Nephron progenitor cell (in vitro differentiated cells): Measurements from ENCODE around the gene SLCO6A1.
A peak's percentile ranks its signal among the peaks of the same experiment; 100 is the strongest.

Experiments used
- DNase-seq: peaks from one replicate; pipeline ENCODE4 v3.0.0; 2021
- H3K27ac Mint-ChIP-seq: 2 replicates; pipeline ENCODE4 v1.8.0; 2021; ENCODE audit warnings: mild to moderate bottlenecking, moderate library complexity, mixed read lengths
- H3K27me3 Mint-ChIP-seq: 2 replicates; pipeline ENCODE4 v1.8.0; 2021; ENCODE audit warnings: mild to moderate bottlenecking, low read depth, mixed read lengths; ENCODE audit not compliant: poor library complexity
- H3K36me3 Mint-ChIP-seq: 2 replicates; pipeline ENCODE4 v1.8.0; 2021; ENCODE audit warnings: low read depth, mixed read lengths
- H3K4me1 Mint-ChIP-seq: 2 replicates; pipeline ENCODE4 v1.8.0; 2021; ENCODE audit warnings: mixed read lengths
- H3K4me3 Mint-ChIP-seq: 2 replicates; pipeline ENCODE4 v1.8.0; 2021; ENCODE audit warnings: mild to moderate bottlenecking, moderate library complexity, mixed read lengths
- H3K9me3 Mint-ChIP-seq: 2 replicates; pipeline ENCODE4 v1.8.0; 2021; ENCODE audit warnings: mild to moderate bottlenecking, moderate library complexity, mixed read lengths
- TF ChIP-seq, protein P1 (sequence below): fragments of 200-600 bp; sonication (generic); IDR thresholded peaks from 2 replicates; pipeline ENCODE4 v1.5.0; 2021; ENCODE audit warnings: antibody characterized with exemption

The SLCO6A1 gene, protein sequence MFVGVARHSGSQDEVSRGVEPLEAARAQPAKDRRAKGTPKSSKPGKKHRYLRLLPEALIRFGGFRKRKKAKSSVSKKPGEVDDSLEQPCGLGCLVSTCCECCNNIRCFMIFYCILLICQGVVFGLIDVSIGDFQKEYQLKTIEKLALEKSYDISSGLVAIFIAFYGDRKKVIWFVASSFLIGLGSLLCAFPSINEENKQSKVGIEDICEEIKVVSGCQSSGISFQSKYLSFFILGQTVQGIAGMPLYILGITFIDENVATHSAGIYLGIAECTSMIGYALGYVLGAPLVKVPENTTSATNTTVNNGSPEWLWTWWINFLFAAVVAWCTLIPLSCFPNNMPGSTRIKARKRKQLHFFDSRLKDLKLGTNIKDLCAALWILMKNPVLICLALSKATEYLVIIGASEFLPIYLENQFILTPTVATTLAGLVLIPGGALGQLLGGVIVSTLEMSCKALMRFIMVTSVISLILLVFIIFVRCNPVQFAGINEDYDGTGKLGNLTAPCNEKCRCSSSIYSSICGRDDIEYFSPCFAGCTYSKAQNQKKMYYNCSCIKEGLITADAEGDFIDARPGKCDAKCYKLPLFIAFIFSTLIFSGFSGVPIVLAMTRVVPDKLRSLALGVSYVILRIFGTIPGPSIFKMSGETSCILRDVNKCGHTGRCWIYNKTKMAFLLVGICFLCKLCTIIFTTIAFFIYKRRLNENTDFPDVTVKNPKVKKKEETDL

DNA sequence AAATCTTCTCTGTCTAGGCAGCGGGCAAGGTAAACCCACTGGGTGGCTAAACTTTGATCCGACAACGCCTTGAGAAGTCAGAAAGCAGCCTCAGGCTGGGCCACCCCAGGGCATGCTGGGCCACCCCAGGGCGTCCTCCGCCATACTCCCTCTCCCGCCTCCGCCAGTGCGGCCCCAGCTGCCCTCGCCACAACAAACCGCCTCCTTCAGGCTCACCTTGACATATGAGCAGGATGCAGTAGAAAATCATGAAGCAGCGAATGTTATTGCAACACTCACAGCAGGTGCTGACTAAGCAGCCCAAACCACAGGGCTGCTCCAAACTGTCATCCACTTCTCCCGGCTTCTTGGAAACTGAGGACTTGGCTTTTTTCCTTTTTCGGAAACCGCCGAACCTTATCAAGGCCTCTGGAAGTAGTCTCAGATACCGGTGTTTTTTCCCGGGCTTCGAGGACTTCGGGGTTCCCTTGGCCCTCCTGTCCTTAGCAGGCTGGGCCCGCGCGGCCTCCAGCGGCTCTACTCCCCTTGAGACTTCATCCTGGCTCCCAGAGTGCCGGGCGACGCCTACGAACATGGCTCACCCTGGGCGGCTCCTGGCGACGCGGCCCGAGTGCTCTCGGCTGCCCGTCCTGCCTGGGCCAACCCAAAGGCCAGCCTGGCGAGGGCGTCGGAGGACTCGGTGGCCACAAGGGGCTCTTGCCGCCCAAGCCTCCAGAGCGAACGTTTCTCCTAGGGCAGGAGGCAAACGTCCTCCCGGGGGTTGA, at the start of gene SLCO6A1:
Gene SLCO6A1 (minus strand): TSS at position 731 of the 764 bp plus-strand sequence. CDS start 157 bp downstream, at position 574.
- Mint-ChIP-seq H3K9me3 (peaks cover 2% of the 10 kb centered on the region), H3K27ac (no peak within 1 kb of the TSS), H3K27me3 (peaks cover 7% of the 10 kb centered on the region), H3K4me1 (no peaks in the 10 kb centered on the region), H3K36me3 (peaks cover under 1% of the 10 kb centered on the region), H3K4me3 (no peak within 1 kb of the TSS)
- no peak for DNase-seq
- TF ChIP-seq, protein P1, sequence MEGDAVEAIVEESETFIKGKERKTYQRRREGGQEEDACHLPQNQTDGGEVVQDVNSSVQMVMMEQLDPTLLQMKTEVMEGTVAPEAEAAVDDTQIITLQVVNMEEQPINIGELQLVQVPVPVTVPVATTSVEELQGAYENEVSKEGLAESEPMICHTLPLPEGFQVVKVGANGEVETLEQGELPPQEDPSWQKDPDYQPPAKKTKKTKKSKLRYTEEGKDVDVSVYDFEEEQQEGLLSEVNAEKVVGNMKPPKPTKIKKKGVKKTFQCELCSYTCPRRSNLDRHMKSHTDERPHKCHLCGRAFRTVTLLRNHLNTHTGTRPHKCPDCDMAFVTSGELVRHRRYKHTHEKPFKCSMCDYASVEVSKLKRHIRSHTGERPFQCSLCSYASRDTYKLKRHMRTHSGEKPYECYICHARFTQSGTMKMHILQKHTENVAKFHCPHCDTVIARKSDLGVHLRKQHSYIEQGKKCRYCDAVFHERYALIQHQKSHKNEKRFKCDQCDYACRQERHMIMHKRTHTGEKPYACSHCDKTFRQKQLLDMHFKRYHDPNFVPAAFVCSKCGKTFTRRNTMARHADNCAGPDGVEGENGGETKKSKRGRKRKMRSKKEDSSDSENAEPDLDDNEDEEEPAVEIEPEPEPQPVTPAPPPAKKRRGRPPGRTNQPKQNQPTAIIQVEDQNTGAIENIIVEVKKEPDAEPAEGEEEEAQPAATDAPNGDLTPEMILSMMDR = no peak

DNA sequence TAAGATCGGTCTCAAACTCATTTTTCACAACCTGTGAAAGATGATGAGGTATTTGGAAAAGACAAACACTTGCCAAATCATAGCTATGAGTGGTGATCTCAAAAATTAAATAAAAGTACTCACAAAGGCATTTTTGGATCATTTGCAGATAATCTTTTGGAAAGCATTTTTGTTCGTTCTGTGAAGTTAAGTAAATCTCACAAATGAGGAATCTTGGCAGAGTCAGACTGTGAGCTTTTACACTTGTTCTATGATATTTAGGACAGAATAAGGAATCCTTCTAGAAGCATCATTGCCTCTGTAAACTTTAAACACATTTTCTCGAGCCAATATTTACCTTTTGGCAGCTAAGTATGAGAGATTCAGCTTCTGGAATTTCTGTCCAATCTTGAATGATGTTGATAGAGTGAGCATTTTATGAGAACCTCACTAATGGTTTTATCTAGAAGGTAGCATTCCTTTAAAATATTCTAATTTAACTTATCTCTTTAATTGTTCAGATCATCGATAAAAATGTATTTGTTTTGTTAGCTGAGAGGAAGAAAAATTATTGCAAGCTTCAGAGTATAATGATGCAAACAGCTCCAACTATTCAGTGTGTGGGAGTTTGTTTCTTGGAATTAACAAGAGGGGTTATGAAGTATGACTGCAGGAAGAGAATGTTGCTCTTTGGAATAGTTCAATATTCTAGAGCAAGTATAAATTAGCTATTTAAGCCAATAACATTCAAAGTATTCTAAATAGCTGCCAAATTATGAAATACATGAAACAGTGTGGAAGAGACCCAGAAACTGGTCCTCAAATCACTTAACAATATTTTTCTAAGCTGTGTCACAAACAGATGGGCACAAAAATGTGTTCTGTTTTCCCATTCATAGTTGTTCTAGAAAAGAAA, 48.6 kb upstream of the SLCO6A1 start:
- Mint-ChIP-seq H3K9me3 (peaks cover 7% of the 10 kb centered on the region), H3K4me3 (no peak overlapping the region), H3K36me3 (no peaks in the 10 kb centered on the region), H3K27me3 (peaks cover 5% of the 10 kb centered on the region), H3K4me1 (no peaks in the 10 kb centered on the region), H3K27ac (no peak overlapping the region)
- DNase-seq = no peak
- TF ChIP-seq, protein P1 = no peak

DNA sequence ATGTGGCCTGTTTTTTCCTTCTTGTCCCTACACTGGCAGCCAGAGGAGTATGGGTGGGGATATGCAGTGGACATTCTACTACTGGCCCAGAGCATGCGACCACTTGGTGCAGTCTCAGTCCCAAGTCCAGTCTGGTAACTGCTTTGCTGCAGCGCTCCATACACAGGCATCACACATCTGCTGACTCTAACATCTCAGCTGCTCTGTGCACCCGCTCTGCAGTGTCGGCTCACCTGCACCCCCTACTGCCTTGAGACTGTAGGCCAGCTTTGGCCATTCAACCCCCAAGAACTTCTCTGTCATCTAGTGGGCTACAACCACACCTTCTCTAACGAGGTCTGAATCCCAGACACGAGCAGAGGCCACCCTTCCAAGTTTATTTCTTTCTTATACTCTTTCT, 46.4 kb upstream of the SLCO6A1 start:
- H3K27me3 Mint-ChIP-seq = peaks cover 2% of the 10 kb centered on the region
- TF ChIP-seq, protein P1 = peak; percentile 45
- no peak overlapping the region for H3K27ac Mint-ChIP-seq
- H3K4me1 Mint-ChIP-seq = no peaks in the 10 kb centered on the region
- peaks cover 5% of the 10 kb centered on the region for H3K9me3 Mint-ChIP-seq
- H3K4me3 Mint-ChIP-seq = no peak overlapping the region
- no peaks in the 10 kb centered on the region for H3K36me3 Mint-ChIP-seq
- peak; percentile 52 for DNase-seq

DNA sequence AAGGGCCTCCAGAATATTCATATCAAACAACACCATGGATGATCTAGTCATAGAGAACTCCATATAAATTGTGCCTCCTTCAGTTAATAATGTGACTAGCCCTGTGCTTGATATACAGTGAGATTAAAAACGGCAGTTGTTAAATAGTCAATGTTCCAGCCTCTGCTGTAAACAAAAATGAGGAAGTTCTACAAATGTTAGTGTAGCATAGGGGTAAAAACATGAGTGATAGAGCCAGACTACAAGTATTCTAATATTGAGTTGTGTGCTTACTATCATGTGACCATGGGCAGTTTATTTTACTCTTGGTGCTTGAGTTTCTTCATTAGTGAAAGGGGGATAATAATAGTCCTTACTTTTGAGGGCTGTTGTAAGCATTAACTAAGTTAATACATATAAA, 43.3 kb upstream of the SLCO6A1 start:
- no peaks in the 10 kb centered on the region for H3K36me3 Mint-ChIP-seq
- no peaks in the 10 kb centered on the region for H3K4me1 Mint-ChIP-seq
- no peak for DNase-seq
- no peaks in the 10 kb centered on the region for H3K27me3 Mint-ChIP-seq
- peaks cover 3% of the 10 kb centered on the region for H3K9me3 Mint-ChIP-seq
- no peak overlapping the region for H3K27ac Mint-ChIP-seq
- TF ChIP-seq, protein P1 = no peak
- no peak overlapping the region for H3K4me3 Mint-ChIP-seq

DNA sequence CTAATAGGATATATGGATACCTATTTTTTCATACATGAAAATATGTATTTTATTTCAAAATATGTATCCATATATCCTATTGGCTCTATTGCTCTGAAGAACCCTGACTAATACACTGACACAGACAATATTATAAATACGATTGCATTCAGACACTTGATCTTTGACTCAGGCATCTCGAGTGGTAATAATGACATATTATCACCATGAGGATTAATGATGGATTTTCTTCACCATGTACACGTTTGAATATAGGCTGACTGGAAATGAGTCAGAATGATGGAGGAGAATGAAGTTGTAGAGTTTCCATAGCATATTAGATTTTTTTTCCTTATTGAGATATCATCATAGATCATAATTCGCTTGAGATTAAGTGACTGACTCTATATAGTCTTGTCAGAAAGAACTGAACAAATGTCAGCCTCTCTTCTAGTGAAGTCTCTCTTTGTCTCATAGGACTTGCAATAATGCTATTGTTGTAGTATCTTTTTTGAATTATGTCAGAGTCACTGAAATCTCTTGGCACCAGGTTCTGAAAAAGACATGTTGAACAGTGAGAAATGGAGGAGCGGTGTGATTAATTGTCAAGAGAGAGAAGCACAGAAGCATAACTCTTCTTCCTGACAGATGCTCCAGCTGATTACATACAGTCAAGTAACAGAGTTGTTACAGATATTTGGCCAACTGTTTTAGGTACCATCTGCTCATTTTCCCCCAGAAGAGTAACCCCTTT, 41.4 kb upstream of the SLCO6A1 start:
- DNase-seq = no peak
- H3K4me3 Mint-ChIP-seq = no peak overlapping the region
- no peaks in the 10 kb centered on the region for H3K27me3 Mint-ChIP-seq
- peaks cover 3% of the 10 kb centered on the region for H3K9me3 Mint-ChIP-seq
- no peaks in the 10 kb centered on the region for H3K36me3 Mint-ChIP-seq
- H3K27ac Mint-ChIP-seq = no peak overlapping the region
- H3K4me1 Mint-ChIP-seq = no peaks in the 10 kb centered on the region
- TF ChIP-seq, protein P1 = no peak
